Choroid plexus epithelial cell (primary cell): Measurements from ENCODE around the gene PFDN2.

Experiments
- DNase-seq: peaks from one replicate; pipeline ENCODE4 v3.0.0-alpha.2; 2010; ENCODE audit warnings: low read depth
- H3K4me3 ChIP-seq: 2 replicates; pipeline ENCODE4 v1.5.1; 2011; ENCODE audit warnings: low read depth, mild to moderate bottlenecking, control low read depth, low read length, moderate library complexity
- TF ChIP-seq, protein P1 (sequence below): conservative IDR thresholded peaks from 2 replicates; pipeline ENCODE4 v1.5.1; 2011; ENCODE audit warnings: low read depth, mild to moderate bottlenecking, control low read depth, inconsistent platforms, low read length, moderate library complexity

Gene PFDN2

DNA sequence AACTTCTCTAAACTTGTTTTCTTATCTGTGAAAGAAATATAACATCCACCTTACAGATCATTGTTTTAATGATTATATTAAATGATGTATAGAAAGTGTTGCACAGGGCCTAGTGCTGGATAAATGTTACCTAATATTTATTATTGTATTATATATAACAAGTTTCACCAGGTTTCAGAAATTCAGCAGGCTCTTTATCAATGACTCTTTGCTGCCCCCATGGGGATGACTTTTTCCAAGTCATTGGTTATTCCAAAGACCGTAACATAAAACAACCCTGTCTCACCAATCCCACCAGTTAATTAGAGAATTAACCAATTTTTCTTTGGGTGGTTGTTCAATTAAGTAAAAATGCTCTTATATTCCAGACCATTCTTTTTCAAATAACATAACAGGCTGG is 21.9 kb upstream of the PFDN2 start:
- TF ChIP-seq, protein P1, sequence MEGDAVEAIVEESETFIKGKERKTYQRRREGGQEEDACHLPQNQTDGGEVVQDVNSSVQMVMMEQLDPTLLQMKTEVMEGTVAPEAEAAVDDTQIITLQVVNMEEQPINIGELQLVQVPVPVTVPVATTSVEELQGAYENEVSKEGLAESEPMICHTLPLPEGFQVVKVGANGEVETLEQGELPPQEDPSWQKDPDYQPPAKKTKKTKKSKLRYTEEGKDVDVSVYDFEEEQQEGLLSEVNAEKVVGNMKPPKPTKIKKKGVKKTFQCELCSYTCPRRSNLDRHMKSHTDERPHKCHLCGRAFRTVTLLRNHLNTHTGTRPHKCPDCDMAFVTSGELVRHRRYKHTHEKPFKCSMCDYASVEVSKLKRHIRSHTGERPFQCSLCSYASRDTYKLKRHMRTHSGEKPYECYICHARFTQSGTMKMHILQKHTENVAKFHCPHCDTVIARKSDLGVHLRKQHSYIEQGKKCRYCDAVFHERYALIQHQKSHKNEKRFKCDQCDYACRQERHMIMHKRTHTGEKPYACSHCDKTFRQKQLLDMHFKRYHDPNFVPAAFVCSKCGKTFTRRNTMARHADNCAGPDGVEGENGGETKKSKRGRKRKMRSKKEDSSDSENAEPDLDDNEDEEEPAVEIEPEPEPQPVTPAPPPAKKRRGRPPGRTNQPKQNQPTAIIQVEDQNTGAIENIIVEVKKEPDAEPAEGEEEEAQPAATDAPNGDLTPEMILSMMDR: peak; percentile 64
- DNase-seq: peak; percentile 79
- H3K4me3 ChIP-seq: no peak overlapping the region

DNA sequence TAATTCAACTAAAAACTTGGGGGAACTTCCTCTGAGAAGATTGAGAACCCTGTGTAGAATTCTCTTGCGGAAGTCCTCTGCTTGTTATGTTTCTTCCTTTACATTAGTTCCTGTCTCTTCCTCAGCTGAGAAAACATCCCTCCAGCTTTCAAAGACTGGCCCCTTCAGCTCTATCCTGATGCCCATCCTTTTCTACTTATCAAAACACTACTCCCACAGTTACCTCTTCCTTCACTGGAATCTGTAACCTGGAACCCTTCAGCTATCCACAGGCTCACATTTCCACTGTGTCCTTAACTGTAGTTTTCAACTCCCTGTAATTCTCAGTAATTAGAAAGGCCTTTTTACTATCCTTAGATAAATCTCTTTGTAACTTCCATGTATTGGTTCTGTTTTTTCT is 20.6 kb upstream of the PFDN2 start:
- DNase-seq: no peak
- TF ChIP-seq, protein P1: no peak
- H3K4me3 ChIP-seq: no peak overlapping the region

DNA sequence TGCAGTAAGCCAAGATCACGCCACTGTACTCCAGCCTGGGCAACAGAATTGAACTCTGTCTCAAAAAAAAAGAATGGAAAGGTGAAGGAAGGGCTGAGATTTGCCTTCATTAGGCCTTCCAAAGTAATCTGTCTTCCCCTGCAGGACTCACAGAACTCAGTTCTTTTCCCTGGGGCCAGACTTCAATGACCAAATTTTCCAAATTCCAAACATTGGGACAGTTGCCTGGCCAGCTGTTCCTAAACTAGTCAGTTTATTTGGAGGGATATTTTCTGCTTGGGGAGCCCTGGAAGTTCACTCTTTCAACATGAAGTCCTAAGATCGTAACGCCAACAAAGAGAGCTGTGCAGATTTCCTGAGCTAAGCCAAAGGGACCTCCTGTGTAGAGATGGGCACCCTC is 20.0 kb upstream of the PFDN2 start:
- no peak overlapping the region for H3K4me3 ChIP-seq
- TF ChIP-seq, protein P1: no peak
- no peak for DNase-seq

DNA sequence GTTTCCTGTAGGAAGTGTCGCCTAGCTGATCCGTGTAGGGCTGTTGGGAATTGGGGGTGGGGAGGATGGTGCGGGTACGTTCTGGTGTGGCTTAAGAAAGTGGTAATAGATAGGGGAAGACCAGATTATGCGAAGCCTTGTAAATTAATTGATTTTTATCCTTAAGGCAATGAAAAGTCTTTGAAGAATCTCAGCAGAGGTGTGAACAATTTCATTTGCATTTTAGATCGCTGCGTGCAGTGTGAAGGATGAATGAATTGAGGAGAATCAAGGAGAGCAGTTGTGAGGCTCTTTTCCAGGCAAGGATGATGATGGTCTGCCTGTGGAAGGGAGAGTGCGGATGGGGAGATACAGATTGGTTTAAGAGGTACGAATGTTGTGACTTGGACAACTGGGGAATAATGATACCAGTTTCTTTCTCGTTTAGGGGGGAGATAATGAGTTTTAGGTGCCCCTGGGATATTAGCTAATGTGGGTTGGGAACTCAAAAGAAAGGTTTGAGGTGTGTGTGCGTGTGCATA is 15.4 kb upstream of the PFDN2 start:
- DNase-seq: no peak
- TF ChIP-seq, protein P1: no peak
- H3K4me3 ChIP-seq: peak overlapping the region; percentile 91

DNA sequence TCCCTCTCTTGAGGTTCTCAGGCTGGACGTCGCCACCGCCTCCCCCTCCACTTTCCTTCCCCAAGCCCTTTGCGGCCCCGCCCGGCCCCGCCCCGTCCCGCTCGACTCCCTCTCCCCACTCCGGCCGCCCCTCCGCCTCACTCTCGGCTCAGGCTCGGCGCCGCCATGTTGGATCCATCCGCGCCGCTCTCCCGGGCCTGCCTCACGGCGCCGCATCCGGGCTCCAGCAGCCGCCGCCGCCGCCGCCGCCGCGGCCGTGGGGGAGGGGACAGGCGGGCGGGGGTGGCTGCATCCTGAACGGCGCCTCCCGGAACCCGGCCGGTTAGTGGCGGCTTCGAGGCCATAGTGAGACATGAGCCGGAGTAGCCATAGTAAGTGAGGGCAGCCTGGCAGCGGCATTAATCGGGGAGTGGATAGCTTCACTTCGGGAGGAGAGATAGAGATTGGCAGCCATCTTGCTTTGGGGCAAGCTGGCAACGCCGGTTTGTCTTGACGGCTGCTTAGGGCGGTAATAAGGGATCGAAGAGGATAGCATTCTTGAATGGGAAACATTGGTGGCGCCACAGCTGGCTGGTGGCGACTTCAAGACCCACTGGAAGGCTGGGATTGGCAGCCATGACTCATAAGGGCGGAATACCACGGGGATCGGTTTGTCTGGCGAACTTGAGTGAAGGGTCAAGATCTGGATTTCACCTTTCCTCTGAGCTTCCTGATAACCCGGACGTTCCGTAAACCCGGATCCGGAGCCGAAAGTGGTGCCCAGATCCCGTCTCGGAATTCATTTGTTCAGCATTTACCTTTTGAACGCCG is 14.8 kb upstream of the PFDN2 start, which contains the start of gene DEDD:
Gene DEDD (minus strand): TSS at position 258 of the 810 bp plus-strand sequence. CDS start 8,205 bp downstream, outside the sequence.
- TF ChIP-seq, protein P1: no peak
- peak; percentile 97 for DNase-seq
- H3K4me3 ChIP-seq: peak within 1 kb of the TSS; percentile 91

DNA sequence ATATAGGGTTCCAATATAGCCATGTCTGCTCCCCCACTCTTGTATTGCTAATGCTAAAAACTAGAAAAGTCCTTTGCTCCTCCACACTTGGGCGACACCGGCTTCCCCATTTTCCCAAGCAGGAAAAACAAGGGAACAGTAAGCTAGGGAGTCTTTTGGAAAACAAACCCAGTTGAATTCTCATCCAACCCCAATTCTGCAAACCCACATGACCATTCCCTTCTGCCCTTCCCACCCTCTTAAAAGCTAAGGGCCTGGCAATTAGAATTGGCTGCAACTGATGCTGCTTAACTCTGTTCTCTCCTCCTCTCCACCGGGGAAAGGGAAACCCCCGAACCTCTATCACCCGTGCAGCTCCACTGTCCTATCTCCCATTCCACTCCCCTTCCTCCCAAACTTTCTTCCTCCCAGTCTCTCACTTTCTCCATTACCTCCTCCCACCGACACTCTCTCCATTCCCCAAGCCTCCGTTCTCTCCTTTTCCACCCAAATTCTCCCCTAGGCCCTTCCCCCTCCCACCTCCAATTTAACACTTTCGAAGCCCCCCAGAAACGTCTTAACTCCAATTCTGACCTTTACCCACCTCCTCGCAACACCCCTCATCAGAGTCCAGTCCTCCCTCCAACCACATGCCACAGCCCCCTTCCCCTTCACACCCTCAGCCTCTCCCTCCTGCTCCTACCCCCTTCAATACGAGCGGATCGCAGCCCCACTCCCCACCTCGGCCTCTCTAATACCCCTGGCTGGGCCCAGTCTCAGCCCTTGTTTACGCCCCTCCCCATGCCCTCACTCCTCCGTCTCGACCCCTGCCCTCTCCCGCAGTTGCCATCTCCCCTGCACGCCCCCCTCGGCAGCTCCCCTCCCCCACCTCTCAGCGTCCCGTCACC is 13.9 kb upstream of the PFDN2 start:
- peak overlapping the region; percentile 91 for H3K4me3 ChIP-seq
- DNase-seq: peak; percentile 41
- TF ChIP-seq, protein P1: no peak
